Colonic mucosa (tissue), 4 donors: Measurements from ENCODE around the gene ZNF264. TPM values are rescaled to one million over a fixed set of nuclear protein-coding genes. Genes with fewer than 3 reads are reported as not detected.

Experiments used
- DNase-seq: peaks from one replicate; pipeline ENCODE4 v3.0.0-alpha.2; 2020
- H3K27ac ChIP-seq: fragments of 200-600 bp; one replicate; pipeline ENCODE4 v1.8.0; 2021
- H3K27me3 ChIP-seq: fragments of 200-600 bp; one replicate; pipeline ENCODE4 v1.8.0; 2021
- H3K36me3 ChIP-seq: fragments of 200-600 bp; one replicate; pipeline ENCODE4 v1.8.0; 2021
- H3K4me1 ChIP-seq: fragments of 200-600 bp; one replicate; pipeline ENCODE4 v1.8.0; 2021; ENCODE audit warnings: mild to moderate bottlenecking
- H3K4me3 ChIP-seq: fragments of 200-600 bp; one replicate; pipeline ENCODE4 v1.8.0; 2021
- H3K9ac ChIP-seq, 2 donors: one replicate each; pipeline ENCODE4 v1.7.0; 2013; ENCODE audit warnings: control low read depth in 2 of 2, low read depth in 2 of 2, low read length in 2 of 2
- H3K9me3 ChIP-seq: fragments of 200-600 bp; one replicate; pipeline ENCODE4 v1.8.0; 2021
- intact Hi-C: fragments of 100-400 bp; cut with DNase I; formaldehyde crosslinking; loops from one replicate; pipeline ENCODE4 v1.14.1; 2022
- total RNA-seq, 2 donors: library from RNA; stranded (reverse); fragmentation: NEBNext Ultra II Directional in 1 of 2; extraction: Animal tissue kit (Norgen Biotek cat#: 25700) in 1 of 2; gene quantifications; one replicate each; pipeline ENCODE4 v1.2.1, GENCODE V29; 2021
- TF ChIP-seq, protein P1 (sequence below): fragments of 200-600 bp; IDR thresholded peaks from one replicate; pipeline ENCODE4 v1.8.0; 2022; ENCODE audit warnings: antibody characterized with exemption, mild to moderate bottlenecking
- donor health status: healthy.
- donor health status: DM: no; HTN: no; CAD: no.
- donor health status: DM: no; HTN: no; CAD: no.

Gene ZNF264
- total RNA-seq, 2 donors from 2014 or later: 23.9 to 26.3 TPM

DNA sequence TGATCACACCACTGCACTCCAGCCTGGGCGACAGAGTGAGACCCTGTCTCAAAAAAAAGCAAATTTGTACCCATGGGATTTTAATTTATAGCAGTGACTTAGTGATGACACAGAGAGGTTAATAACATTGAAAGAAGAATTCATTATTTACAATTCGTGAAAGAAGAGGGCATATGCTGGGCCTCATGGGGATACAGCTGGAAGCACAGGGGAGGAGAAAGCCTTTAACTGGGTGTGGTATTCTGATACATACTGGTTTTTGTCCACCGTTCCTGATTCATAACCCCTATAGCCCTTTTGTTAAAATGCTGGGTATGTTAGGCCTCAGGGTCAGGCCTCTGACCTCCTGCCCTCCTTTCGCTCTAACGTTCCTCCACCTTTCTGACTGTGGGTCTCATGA lies 10.9 kb downstream of the ZNF264 start:
- H3K4me1 ChIP-seq: no peaks in the 10 kb centered on the region
- H3K4me3 ChIP-seq: no peak overlapping the region
- H3K9me3 ChIP-seq: no peaks in the 10 kb centered on the region
- TF ChIP-seq, protein P1, sequence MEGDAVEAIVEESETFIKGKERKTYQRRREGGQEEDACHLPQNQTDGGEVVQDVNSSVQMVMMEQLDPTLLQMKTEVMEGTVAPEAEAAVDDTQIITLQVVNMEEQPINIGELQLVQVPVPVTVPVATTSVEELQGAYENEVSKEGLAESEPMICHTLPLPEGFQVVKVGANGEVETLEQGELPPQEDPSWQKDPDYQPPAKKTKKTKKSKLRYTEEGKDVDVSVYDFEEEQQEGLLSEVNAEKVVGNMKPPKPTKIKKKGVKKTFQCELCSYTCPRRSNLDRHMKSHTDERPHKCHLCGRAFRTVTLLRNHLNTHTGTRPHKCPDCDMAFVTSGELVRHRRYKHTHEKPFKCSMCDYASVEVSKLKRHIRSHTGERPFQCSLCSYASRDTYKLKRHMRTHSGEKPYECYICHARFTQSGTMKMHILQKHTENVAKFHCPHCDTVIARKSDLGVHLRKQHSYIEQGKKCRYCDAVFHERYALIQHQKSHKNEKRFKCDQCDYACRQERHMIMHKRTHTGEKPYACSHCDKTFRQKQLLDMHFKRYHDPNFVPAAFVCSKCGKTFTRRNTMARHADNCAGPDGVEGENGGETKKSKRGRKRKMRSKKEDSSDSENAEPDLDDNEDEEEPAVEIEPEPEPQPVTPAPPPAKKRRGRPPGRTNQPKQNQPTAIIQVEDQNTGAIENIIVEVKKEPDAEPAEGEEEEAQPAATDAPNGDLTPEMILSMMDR: no peak
- H3K27ac ChIP-seq: no peak overlapping the region
- H3K27me3 ChIP-seq: no peaks in the 10 kb centered on the region
- no peak for DNase-seq
- intact Hi-C loops: no loop called here
- no peak overlapping the region for H3K9ac ChIP-seq
- peaks cover 7% of the 10 kb centered on the region for H3K36me3 ChIP-seq

DNA sequence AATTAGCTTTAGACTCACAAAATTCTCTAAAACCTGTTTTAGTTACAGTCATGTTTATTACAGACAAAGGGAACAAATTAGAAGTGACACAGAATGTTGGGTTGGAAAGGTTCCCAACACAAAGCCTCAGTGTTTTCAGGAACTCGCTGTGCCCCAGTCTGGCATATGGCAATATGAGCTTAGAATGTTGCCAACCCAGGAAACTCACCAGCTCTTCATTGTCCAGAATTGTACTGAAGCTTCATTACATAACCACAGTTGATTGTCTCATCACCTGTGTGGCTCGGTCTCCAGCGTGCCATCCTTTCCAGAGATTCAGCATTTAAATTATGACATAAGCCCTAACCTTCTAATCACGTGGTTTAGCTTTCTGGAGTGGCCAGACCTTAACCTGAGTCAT lies 19.1 kb downstream of the ZNF264 start:
- H3K9me3 ChIP-seq: peaks cover 1% of the 10 kb centered on the region
- intact Hi-C loops: no loop called here
- H3K36me3 ChIP-seq: peaks cover 28% of the 10 kb centered on the region
- no peak overlapping the region for H3K27ac ChIP-seq
- DNase-seq: no peak
- TF ChIP-seq, protein P1: no peak
- no peak overlapping the region for H3K4me3 ChIP-seq
- no peaks in the 10 kb centered on the region for H3K4me1 ChIP-seq
- no peak overlapping the region for H3K9ac ChIP-seq
- no peaks in the 10 kb centered on the region for H3K27me3 ChIP-seq

DNA sequence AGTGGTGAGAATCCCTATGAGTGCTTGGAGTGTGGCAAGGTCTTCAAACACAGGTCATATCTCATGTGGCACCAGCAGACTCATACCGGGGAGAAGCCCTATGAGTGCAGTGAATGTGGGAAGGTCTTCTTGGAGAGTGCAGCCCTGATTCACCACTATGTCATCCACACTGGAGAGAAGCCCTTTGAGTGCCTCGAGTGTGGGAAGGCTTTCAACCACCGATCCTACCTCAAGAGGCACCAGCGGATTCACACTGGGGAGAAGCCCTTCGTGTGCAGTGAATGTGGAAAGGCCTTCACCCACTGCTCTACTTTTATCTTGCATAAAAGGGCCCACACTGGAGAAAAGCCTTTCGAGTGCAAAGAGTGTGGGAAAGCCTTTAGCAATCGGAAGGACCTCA lies 20.8 kb downstream of the ZNF264 start:
- no peak for DNase-seq
- Histone ChIP-seq H3K27me3 (no peaks in the 10 kb centered on the region), H3K4me1 (no peaks in the 10 kb centered on the region), H3K4me3 (no peak overlapping the region), H3K36me3 (peaks cover 21% of the 10 kb centered on the region), H3K27ac (no peak overlapping the region), H3K9ac (no peak overlapping the region), H3K9me3 (peaks cover 3% of the 10 kb centered on the region)
- TF ChIP-seq, protein P1: no peak
- intact Hi-C loops: no loop called here

DNA sequence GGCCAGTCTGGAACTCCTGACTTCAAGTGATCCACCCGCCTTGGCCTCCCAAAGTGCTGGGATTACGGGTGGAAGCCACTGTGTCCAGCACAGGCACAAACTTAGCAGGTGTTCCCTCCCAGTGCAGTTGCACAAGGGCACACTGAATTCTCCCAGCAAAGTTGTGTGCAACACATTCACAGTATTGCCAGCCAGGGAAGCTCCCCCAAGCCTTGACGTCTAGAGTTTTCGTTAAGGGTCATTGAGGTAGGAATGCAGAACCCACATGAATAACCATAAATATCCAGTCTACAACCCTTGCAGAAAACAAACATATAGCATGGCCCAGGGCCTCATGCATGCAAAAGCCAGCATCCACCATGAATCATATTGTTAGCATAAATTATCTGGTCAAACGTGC lies 36.2 kb downstream of the ZNF264 start:
- no peaks in the 10 kb centered on the region for H3K9me3 ChIP-seq
- DNase-seq: no peak
- no peaks in the 10 kb centered on the region for H3K36me3 ChIP-seq
- H3K9ac ChIP-seq: no peak overlapping the region
- H3K27ac ChIP-seq: no peak overlapping the region
- TF ChIP-seq, protein P1: no peak
- no peaks in the 10 kb centered on the region for H3K4me1 ChIP-seq
- no peak overlapping the region for H3K4me3 ChIP-seq
- H3K27me3 ChIP-seq: no peaks in the 10 kb centered on the region
- intact Hi-C loops: no loop called here

DNA sequence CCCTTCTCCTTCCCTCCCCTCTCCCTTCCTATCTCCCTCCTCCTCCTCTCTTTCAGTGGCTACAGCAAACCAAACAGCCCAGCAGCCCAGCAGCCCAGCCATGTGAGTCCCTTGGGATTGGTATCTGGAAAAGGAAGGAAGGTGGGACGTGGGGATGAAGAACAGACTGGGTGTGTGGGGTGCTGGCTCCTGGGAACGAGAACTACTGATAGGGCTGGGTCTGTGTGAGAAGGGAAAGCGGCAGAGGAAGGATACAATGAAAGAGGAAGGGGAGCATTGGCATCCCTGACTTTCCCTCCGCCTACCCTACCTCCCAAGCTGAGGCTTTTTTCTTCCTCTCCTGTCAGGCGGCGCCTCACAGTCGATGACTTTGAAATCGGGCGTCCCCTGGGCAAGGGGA lies 40.4 kb downstream of the ZNF264 start:
- H3K27me3 ChIP-seq: no peaks in the 10 kb centered on the region
- no peaks in the 10 kb centered on the region for H3K36me3 ChIP-seq
- intact Hi-C loops: no loop called here
- H3K4me1 ChIP-seq: no peaks in the 10 kb centered on the region
- H3K9ac ChIP-seq: no peak overlapping the region
- no peak for DNase-seq
- H3K9me3 ChIP-seq: no peaks in the 10 kb centered on the region
- TF ChIP-seq, protein P1: no peak
- no peak overlapping the region for H3K4me3 ChIP-seq
- H3K27ac ChIP-seq: no peak overlapping the region

DNA sequence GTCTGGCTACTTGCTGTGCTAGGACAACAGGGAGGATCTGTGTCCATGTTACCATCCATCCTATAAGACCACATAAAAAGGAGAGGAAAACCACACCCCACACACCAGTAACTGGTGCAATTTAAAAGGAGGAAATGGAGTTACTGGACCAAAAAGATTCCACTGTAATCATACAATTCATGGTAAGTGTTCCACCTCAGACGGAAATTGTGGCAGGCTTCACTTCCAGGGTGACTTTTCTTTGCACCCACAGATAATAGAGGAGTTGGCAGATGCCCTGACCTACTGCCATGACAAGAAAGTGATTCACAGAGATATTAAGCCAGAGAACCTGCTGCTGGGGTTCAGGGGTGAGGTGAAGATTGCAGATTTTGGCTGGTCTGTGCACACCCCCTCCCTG lies 41.9 kb downstream of the ZNF264 start:
- no peaks in the 10 kb centered on the region for H3K4me1 ChIP-seq
- DNase-seq: no peak
- H3K4me3 ChIP-seq: no peak overlapping the region
- TF ChIP-seq, protein P1: no peak
- H3K27ac ChIP-seq: no peak overlapping the region
- H3K36me3 ChIP-seq: no peaks in the 10 kb centered on the region
- no peaks in the 10 kb centered on the region for H3K9me3 ChIP-seq
- H3K9ac ChIP-seq: no peak overlapping the region
- no peaks in the 10 kb centered on the region for H3K27me3 ChIP-seq
- intact Hi-C loops: no loop called here
